NCI-H524 treated with DMSO at 0.1 percent for 48 hours (cell line): ENCODE measurements around the gene MEI4.
"Not testable (repeated sequence)": the region's sequence is repeated elsewhere in the genome, so short reads cannot be mapped to it uniquely, and the experiment has no call there.

Experiments used
- DNase-seq: peaks from one replicate; lab custom pipeline; 2025; lab: John Stamatoyannopoulos, UW

The MEI4 gene

DNA sequence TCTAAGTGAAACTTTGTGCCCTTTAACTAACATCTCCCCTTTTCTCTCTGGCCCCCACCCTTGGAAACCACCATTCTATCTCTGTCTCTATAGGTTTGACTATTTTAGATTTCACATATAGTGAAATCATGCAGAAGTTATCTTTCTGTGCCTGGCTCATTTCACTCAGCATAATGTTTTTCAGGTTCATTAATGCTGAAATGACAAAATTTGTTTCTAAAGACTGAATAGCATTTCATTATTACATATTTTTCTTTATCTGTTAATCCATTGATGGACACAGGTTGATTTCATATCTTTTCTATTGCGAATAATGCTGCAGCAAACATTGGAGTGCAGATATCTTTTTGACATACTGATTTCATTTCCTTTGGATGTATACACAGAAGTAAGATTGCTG lies 30.7 kb downstream of the MEI4 start:
- DNase-seq: no peak

- DNase-seq: no peak
These were observed 34.1 kb downstream of the MEI4 start for GRCh38 chr6:77686931-77687330.

DNA sequence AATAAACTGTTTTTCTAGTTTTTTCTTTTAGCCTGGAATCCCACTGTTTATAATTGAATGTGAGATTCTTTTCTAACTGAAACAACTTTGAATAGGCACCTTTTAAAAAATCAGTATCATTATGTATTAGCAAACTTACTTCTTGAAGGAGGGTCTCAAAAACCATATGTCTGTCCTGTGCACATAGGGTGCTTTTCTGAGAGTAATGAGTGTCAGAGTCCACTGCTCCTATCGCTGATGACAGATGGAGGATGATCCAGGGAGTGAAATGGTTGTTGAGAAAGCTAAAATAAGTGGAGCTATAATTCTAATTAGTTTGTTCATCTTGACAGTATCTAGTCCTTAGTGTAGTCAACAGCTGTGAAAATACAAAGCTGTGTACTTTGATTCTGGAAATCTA lies 35.8 kb downstream of the MEI4 start:
- DNase-seq: peak; percentile 33

GRCh38 chr6:77700095-77700494 lies 47.3 kb downstream of the MEI4 start:
- not testable (repeated sequence) for DNase-seq

DNA sequence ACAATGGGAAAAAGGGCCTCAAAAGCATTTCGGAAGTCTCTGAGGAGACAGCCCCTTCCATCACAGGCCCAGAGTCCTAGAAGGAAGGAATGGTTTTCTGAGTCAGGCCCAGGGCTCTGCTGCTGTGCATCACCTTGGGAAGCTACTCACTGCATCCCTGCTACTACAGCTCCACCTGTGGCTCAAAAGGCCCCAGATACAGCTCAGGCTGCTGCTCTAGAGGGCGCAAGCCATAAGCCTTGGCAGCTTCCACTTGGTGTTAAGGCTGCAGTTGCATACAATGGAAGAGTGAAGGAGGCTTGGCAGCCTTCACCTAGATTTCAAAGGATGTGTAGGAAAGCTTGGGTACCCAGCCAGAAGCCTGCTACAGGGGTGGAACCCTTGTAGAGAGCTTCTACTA lies 54.8 kb downstream of the MEI4 start:
- DNase-seq: no peak

GRCh38 chr6:77715588-77715987 lies 62.7 kb downstream of the MEI4 start:
- no peak for DNase-seq

DNA sequence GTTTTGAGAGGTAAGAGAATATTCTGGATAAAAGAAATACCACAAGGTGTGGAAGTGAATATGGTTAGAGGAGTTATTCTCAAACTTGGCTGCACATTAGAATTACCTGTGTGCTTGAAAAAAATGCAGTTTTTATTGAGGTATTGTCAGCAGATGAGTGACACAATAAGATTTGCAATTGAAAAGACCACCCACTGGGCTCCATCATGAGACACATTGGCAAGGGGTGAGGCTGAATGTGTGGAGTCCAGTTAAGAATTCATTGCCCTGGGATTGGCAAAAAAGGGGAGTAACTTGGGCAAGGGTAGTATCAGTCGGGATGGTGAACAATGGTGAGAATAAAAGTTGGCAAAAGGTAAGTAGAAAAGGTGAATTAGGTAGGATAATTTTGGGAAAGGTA lies 63.5 kb downstream of the MEI4 start:
- DNase-seq: no peak

- not testable (repeated sequence) for DNase-seq
These were observed 83.2 kb downstream of the MEI4 start for GRCh38 chr6:77736010-77736409.

DNA sequence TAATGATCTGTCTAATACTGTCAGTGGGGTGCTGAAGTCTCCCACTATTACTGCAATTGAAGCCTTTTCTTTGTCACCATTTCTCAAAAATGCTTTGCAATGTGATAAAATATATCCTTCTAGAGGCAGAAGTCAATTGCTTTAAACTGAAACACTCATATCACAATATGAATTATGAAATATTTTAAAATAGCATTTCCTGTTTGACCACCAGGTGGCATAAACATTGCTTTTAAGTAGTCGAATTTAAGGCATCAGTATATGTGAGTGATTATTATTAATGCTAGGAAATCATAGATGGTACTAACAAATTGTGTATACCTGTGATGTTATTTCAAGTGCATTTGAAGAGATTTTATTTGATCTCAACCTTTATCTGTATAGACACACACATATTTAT lies 87.5 kb downstream of the MEI4 start:
- DNase-seq: no peak

GRCh38 chr6:77752156-77752555 lies 99.3 kb downstream of the MEI4 start:
- DNase-seq: not testable (repeated sequence)

- DNase-seq: no peak
These were observed 109.5 kb downstream of the MEI4 start for GRCh38 chr6:77762386-77762785.

GRCh38 chr6:77763124-77763523 lies 110.3 kb downstream of the MEI4 start:
- no peak for DNase-seq

DNA sequence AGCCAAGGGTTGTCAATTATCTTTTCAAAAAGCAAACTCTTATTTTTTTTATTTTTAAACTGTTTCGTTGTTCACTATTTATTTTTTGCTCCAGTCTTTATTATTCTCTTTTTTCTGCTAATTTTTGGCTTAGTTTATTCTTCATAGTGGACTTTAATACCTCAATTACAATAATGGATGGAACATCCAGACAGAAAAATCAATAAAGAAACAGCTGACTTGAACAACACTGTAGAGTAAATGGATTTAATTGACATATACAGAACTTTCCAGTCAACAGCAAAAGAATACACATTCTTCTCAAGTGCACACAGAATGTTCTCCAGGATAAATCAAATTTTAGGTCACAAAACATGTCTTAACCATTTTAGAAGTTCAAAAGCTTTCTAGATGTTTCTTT lies 111.5 kb downstream of the MEI4 start:
- no peak for DNase-seq

DNA sequence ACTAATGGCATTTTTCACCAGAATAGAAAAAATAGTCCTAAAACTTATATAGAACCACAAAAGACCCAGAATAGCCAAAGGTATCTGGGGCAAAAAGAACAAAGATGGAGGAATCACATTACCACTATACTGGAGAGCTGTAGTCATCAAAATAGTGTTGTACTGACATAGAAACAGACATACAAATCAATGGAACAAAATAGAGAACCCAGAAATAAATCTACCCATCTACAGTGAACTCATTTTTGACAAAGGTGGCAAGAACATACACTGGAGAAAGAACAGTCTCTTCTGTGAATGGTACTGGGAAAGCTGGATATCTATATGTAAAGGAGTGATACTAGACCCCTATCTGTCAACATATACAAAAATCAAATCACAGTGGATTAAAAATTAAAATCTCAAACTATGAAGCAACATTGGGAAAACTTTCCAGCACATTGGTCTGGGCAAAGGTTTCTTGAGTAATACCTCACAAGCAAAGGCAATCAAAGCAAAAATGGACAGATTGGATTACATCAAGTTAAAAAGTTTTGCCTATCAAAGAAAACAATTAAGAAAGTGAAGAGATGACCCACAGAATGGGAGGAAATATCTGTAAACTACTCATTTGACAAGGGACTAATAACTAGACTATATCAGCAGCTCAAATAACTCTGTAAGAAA lies 120.5 kb downstream of the MEI4 start:
- no peak for DNase-seq

DNA sequence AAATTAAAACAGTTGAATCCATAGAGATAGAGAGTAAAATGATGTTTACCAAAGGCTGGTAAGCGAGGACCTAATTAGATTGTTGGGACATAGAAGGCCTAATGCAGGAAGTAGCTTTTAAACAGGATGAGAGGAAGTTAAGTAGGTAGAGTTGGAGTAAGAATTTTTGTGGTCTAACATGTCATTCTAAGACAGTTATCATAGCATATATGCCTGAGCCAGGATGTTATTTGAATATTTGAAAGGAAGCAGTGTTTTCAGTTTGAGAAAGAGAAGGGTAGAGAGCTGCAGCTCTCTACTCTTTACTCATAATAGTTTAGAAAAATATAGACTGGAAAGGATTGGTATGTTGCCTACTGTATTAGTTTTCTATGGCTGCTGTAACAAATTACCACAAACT lies 121.6 kb downstream of the MEI4 start:
- DNase-seq: no peak

DNA sequence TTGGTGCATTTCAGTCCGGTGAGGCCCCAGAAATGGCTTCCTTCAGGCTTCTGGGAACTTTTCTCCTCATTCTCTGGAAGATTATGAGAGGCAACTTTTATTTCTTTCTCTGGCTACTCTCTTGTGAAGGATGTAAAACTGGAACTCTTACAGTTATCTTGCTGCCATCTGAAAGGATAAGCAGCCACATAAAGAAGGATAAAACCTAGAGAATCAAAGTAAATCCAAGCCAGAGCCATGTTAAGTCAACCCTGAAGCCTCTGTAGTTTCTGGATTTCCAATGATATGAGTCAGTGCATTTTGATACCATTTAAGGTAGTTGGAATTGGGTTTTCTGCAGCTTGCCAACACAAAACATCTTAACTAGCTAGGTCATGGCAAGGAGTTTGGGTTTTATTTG lies 123.6 kb downstream of the MEI4 start:
- DNase-seq: no peak

DNA sequence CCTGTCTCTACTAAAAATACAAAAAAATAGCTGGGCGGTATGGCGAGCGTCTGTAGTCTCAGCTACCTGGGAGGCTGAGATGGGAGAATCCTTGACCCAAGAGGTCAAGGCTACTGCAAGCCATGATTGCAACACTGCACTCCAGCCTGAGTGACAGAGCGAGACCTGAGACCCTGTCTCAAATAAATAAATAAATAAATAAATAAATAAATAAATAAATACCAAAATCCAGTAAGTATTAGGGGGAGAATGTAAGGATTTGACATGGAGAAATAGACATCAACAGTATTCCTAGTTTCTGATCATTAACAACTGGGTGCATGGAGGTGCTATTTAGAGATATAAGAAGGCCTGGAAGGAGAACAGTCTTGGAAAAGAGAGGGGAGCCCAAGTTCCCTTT lies 125.7 kb downstream of the MEI4 start:
- DNase-seq: no peak

GRCh38 chr6:77786935-77787629 lies 134.2 kb downstream of the MEI4 start:
- no peak for DNase-seq

- DNase-seq: no peak
These were observed 144.3 kb downstream of the MEI4 start for GRCh38 chr6:77796824-77797809.

- no peak for DNase-seq
These were observed 159.5 kb downstream of the MEI4 start for GRCh38 chr6:77812304-77812703.

GRCh38 chr6:77813090-77813489 lies 160.3 kb downstream of the MEI4 start:
- no peak for DNase-seq

DNA sequence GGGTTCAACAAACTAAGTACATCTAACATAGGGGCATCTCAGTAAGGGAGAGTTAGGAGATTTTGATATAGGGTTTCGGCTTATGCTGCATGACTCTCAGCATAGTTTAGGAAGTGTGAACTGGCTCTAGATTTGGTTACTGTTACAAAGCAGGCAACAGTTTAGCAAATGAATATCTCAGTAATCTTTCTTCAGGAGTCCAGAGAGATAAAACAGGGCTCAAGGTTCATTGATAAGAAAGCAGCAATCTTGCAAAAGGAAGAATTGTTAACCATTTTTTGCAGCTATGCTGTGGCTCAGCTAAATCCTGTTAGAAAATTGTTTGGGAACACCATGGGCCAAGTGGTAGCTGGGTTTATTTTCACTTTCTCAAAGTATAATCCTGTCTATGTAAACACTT lies 161.3 kb downstream of the MEI4 start:
- DNase-seq: no peak

GRCh38 chr6:77815531-77815930 lies 162.7 kb downstream of the MEI4 start:
- no peak for DNase-seq
